Retinal pigment epithelial cell (primary cell): ENCODE results near the gene INTS7.

Experiments
- DNase-seq: peaks from one replicate; pipeline ENCODE4 v3.0.0-alpha.2; 2010; ENCODE audit warnings: low read depth
- H3K4me3 ChIP-seq: 2 replicates; pipeline ENCODE4 v1.5.1; 2011; ENCODE audit warnings: mild to moderate bottlenecking, low read length, control low read depth, moderate library complexity
- TF ChIP-seq, protein P1 (sequence below): conservative IDR thresholded peaks from 2 replicates; pipeline ENCODE4 v1.5.1; 2011; ENCODE audit warnings: low read depth, low read length, control low read depth, inconsistent platforms

The INTS7 gene

DNA sequence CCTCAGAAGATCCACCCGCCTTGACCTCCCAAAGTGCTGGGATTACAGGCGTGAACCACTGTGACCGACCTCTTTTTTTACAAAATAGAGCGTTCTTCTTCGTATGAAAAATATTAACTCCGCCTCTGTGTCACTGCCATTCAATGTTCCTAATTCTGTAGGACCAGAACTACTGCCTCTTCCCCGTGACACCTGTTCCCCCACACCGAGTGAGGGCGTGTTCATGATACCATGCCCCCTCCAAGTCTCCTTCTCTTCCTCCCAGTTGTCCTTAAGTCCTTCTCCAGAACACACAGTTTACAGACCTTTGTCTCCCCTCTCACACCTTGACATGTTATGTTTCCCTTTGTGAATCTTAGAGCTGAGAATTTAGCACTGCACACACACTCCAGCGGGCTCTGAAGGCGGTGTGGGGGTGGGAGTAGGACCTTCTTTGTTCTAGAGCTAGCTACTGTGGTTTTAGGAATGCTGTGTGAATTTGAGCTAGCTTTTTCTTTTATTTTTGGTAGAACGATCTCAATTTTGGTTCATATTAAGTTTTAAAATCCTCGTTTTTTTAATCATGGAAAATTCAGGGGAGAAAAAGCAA is 122.4 kb downstream of the INTS7 start:
- DNase-seq, result no peak
- TF ChIP-seq, protein P1, sequence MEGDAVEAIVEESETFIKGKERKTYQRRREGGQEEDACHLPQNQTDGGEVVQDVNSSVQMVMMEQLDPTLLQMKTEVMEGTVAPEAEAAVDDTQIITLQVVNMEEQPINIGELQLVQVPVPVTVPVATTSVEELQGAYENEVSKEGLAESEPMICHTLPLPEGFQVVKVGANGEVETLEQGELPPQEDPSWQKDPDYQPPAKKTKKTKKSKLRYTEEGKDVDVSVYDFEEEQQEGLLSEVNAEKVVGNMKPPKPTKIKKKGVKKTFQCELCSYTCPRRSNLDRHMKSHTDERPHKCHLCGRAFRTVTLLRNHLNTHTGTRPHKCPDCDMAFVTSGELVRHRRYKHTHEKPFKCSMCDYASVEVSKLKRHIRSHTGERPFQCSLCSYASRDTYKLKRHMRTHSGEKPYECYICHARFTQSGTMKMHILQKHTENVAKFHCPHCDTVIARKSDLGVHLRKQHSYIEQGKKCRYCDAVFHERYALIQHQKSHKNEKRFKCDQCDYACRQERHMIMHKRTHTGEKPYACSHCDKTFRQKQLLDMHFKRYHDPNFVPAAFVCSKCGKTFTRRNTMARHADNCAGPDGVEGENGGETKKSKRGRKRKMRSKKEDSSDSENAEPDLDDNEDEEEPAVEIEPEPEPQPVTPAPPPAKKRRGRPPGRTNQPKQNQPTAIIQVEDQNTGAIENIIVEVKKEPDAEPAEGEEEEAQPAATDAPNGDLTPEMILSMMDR, result no peak
- H3K4me3 ChIP-seq, result no peak overlapping the region

DNA sequence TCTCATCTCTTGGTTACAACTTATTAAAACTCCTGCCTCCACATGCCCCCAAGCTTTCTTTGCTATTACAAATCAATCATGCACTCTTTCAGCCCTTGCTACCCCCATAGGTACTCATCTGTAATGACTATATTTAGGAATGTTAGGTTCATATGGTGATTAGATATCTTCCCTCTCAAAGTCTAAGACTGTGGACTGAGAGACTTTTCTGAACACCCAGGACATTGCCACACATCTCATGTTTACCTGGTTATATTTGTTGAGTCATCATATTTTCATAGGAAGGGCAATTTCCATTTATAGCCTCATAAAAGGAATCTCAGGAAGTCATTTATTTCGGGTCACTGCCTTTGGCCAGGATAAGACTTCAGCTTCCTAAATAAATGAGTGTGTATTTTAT is 123.3 kb downstream of the INTS7 start:
- H3K4me3 ChIP-seq, result no peak overlapping the region
- TF ChIP-seq, protein P1, result no peak
- DNase-seq, result no peak

DNA sequence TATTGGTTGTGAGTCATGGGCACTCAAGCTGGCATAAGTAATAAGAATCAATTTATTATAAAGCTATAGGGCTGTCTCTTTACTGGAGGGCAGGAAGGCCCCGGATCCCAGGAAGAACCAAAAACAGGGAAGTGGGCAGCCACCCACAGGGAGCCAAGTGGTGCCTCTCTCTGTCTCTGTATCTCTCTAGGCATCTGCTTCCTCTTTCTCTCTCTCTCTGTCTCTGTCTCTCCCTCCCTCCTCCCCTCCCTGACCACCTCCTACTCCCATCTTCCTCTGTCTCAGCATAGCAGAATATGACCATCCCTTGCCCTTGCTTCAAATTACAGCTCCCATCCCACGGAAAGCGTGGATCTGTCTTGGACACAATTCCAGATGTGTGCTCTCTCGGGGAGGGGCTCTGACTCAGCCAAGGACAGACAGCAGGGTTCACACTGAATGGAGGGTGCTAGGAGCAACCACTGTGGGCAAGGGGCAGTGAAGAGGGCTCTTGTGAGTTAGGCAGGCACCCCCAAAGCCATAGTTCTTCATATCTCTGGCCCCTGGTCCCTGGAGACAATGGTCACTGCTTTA is 124.4 kb downstream of the INTS7 start:
- TF ChIP-seq, protein P1, result no peak
- no peak for DNase-seq
- H3K4me3 ChIP-seq, result no peak overlapping the region

DNA sequence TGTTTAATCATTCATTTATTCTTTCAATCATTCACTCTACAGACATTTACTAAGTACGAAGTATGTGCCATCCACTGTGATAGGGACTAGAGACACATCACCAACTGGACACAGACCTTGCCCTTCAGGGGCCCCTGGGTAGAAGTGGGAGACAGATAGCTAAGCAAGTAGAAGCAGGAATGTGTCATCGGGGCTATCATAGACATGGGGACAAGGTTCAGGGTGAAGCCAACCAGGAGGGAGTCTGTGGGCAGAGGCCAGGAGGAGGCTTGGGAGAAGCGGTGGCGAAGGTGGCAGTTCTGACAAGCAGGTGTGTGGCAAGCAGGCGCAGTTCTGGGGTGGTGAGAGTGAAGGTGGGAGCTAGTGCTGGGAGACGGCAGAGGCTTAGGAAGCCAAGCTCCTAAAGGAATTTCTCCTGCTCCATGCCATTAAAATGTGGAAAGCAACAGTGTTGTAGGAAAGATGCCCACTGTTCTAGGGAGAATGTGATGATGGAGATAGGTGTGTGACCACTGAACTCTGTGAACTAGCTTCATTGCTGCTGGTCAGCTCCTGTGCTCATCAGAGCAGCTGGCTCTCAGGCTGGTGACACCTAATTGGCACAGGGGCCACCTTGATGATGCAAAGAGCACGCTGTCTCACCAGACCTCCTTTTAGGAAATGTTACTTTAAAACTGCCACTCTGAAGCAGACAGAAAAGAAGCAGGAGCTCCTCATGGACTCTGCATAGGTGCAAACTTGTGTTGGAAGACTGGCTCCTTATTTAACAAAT is 125.1 kb downstream of the INTS7 start:
- TF ChIP-seq, protein P1, result no peak
- DNase-seq, result no peak
- H3K4me3 ChIP-seq, result no peak overlapping the region

DNA sequence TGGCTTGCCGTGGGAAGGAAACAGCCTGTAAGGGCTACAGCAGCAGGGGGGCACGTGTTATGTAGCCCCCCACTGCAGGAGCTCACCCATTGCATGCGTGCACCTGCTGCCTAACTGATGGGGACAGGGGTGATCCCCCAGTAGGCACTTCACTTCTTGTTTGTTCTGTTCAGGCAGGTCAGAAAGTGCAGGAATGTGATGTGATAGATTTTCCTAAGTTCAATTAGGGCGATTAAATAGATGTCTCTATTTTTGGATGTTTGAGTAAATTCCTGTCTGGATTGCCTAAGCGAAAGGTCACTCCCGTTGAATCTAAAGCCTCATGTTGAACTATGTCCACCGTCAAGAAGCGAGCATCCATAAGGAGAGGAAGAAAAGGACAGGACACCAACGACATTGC is 126.0 kb downstream of the INTS7 start:
- no peak for DNase-seq
- H3K4me3 ChIP-seq, result no peak overlapping the region
- TF ChIP-seq, protein P1, result no peak

DNA sequence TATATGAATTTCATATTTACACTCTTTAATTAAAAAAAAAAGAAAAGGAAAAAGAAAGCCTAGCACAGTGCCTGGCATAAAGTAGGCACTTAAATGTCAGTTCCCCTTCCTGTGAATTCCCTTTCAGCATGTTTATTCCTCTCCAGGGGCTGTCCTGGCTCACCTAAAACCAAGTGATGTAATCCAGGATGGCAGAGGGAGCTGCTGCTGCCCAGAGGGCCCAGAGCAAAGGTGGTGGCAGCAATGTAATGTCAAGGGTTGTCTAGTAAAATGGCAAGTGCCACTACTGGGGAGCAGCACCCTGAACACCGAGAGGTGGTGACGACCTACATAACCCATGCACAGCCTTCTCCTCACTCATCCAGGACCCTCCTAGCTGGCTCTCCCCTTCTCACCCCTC is 126.4 kb downstream of the INTS7 start:
- no peak overlapping the region for H3K4me3 ChIP-seq
- TF ChIP-seq, protein P1, result no peak
- no peak for DNase-seq

DNA sequence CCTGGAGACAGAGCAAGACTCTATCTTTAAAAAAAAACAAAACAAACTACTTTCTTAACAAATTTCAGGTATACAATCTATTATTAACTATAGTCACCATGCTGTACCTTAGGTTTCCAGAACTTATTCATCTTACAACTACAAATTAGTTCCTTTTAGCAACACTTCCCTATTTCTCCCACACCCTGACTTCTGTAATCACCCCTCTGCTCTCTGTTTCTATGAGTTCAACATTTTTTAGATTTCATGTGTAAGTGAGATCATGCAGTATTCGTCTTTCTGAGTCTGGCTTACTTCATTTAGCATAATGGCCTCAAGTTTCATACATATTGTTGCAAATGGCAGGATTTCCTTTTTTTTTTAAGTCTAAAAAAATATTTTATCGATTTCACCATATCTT is 126.9 kb downstream of the INTS7 start:
- TF ChIP-seq, protein P1, result no peak
- no peak for DNase-seq
- no peak overlapping the region for H3K4me3 ChIP-seq
